T-helper 2 cell treated with Interferon-gamma antibody and Interleukin-4, amounts not matched to agents 100 ng/mL and 5 ng/mL, for 36 hours (primary cell): ENCODE data around the gene PNKD. TPM values are rescaled to one million over a fixed set of nuclear protein-coding genes. Genes with fewer than 3 reads are reported as not detected.
"Not testable (repeated sequence)": the region's sequence is repeated elsewhere in the genome, so short reads cannot be mapped to it uniquely, and the experiment has no call there.

Experiments used
- intact Hi-C: fragments of 100-400 bp; cut with micrococcal nuclease; formaldehyde crosslinking; loops from one replicate; pipeline ENCODE4 v1.15.1; 2023
- total RNA-seq: library from RNA; stranded (reverse); gene quantifications from 2 replicates; pipeline ENCODE4 v1.2.3, GENCODE V29; 2022

The PNKD gene
- total RNA-seq, 1 donor from 2014 or later = 26.3 TPM

- intact Hi-C loops = no loop called here
Observed at GRCh38 chr2:218312267-218312756, 42.0 kb downstream of the PNKD start.

- intact Hi-C loops = no loop called here
Observed at GRCh38 chr2:218313356-218313755, 43.0 kb downstream of the PNKD start.

- intact Hi-C loops = not testable (repeated sequence)
Observed at GRCh38 chr2:218314764-218315163, 44.4 kb downstream of the PNKD start.

GRCh38 chr2:218315397-218315796 is 45.1 kb downstream of the PNKD start:
- intact Hi-C loops = no loop called here

GRCh38 chr2:218317303-218317630 is 46.9 kb downstream of the PNKD start:
- intact Hi-C loops = loop anchor here (2.0 kb wide), 1 partner anchor 16 kb away; no protein-coding TSS in a partner anchor

- intact Hi-C loops = loop anchor here (2.0 kb wide), 1 partner anchor 17 kb away; no protein-coding TSS in a partner anchor
Observed at GRCh38 chr2:218317835-218318234, 47.5 kb downstream of the PNKD start.

- intact Hi-C loops = no loop called here
Observed at GRCh38 chr2:218318241-218318640, 47.9 kb downstream of the PNKD start.

- intact Hi-C loops = no loop called here
Observed at GRCh38 chr2:218319813-218320365, 49.6 kb downstream of the PNKD start.

GRCh38 chr2:218320704-218321336 is 50.5 kb downstream of the PNKD start:
- intact Hi-C loops = no loop called here

GRCh38 chr2:218322768-218323525 is 52.6 kb downstream of the PNKD start:
- intact Hi-C loops = no loop called here

GRCh38 chr2:218323526-218324472 is 53.5 kb downstream of the PNKD start:
- intact Hi-C loops = no loop called here

- intact Hi-C loops = no loop called here
Observed at GRCh38 chr2:218325566-218326160, 55.3 kb downstream of the PNKD start.

GRCh38 chr2:218326315-218326714 is 56.0 kb downstream of the PNKD start:
- intact Hi-C loops = no loop called here

GRCh38 chr2:218327451-218328210 is 57.3 kb downstream of the PNKD start:
- intact Hi-C loops = no loop called here

- intact Hi-C loops = no loop called here
Observed at GRCh38 chr2:218328294-218328693, 58.0 kb downstream of the PNKD start.

- intact Hi-C loops = no loop called here
Observed at GRCh38 chr2:218329027-218329825, 58.9 kb downstream of the PNKD start.

GRCh38 chr2:218329826-218330593 is 59.7 kb downstream of the PNKD start:
- intact Hi-C loops = no loop called here

- intact Hi-C loops = no loop called here
Observed at GRCh38 chr2:218331745-218332144, 61.4 kb downstream of the PNKD start.

GRCh38 chr2:218332288-218332687 is 62.0 kb downstream of the PNKD start:
- intact Hi-C loops = no loop called here
